ENCODE results near the gene KYNU. TPM values are rescaled to one million over a fixed set of nuclear protein-coding genes. Genes with fewer than 3 reads are reported as not detected.
"Not testable (repeated sequence)": the region's sequence is repeated elsewhere in the genome, so short reads cannot be mapped to it uniquely, and the experiment has no call there.

The KYNU gene
- total RNA-seq, 1 experiment from 2014 or later: 0.75 TPM

DNA sequence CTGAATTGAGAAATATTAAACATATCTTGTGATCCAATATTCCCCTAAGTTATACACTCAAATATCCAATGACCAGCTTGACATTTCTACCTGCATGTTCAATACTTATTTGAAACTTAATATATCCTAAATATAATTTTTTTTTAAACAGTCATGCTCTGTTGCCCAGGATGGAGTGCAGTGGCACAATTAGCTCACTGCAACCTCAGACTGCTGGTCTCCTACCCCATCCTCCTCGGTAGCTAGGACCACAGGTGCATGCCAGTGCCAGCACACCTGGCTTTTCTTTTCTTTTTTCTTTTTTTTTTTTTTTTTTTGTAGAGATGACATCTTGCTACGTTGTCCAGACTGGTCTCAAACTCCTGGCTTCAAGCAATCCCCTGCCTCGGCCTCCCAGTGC, 4.2 kb downstream of the KYNU start:
- Histone ChIP-seq H3K36me3 (ENCODE audit: insufficient read depth, low read length) (no peaks in the 10 kb centered on the region), H3K79me2 (ENCODE audit: low read length) (no peaks in the 10 kb centered on the region), H2AFZ (ENCODE audit: low read length) (no peak overlapping the region)

DNA sequence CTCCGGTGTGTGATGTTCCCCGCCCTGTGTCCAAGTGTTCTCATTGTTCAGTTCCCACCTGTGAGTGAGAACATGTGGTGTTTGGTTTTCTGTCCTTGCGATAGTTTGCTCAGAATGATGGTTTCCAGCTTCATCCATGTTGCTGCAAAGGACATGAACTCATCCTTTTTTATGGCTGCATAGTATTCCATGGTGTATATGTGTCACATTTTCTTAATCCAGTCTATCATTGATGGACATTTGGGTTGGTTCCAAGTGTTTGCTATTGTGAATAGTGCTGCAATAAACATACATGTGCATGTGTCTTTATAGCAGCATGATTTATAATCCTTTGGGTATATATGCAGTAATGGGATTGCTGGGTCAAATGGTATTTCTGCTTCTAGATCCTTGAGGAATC, 5.0 kb downstream of the KYNU start:
- not testable (repeated sequence) for H3K4me3 ChIP-seq (ENCODE audit: low read length); DNase-seq; H2AFZ ChIP-seq (ENCODE audit: low read length); H3K27me3 ChIP-seq (ENCODE audit: low read length); H4K20me1 ChIP-seq (ENCODE audit: insufficient read depth, low read depth, low read length); H3K9me3 ChIP-seq (ENCODE audit: low read length); H3K9me2 ChIP-seq (replicated peaks; ENCODE audit: insufficient read depth, low read length); H3K9ac ChIP-seq (ENCODE audit: low read length); H3K36me3 ChIP-seq (ENCODE audit: insufficient read depth, low read length); H3K4me2 ChIP-seq (ENCODE audit: low read depth, low read length, poor library complexity, severe bottlenecking); H3K79me2 ChIP-seq (ENCODE audit: low read length); H3K27ac ChIP-seq (ENCODE audit: low read length)
- peaks cover 18% of the 10 kb centered on the region for H3K4me1 ChIP-seq (ENCODE audit: low read length)

More for the DNA sequence above, 4.2 kb downstream of the KYNU start:
- no peaks in the 10 kb centered on the region for H3K27me3 ChIP-seq (ENCODE audit: low read length)
- no peak overlapping the region for H3K4me3 ChIP-seq (ENCODE audit: low read length)
- H3K9ac ChIP-seq (ENCODE audit: low read length): no peak overlapping the region
- no peaks in the 10 kb centered on the region for H3K9me2 ChIP-seq (replicated peaks; ENCODE audit: insufficient read depth, low read length)
- H3K4me1 ChIP-seq (ENCODE audit: low read length): peaks cover 27% of the 10 kb centered on the region
- no peaks in the 10 kb centered on the region for H3K9me3 ChIP-seq (ENCODE audit: low read length)
- no peak overlapping the region for H3K27ac ChIP-seq (ENCODE audit: low read length)
- no peak overlapping the region for H3K4me2 ChIP-seq (ENCODE audit: low read depth, low read length, poor library complexity, severe bottlenecking)
- DNase-seq: peak; percentile 9
- H4K20me1 ChIP-seq (ENCODE audit: insufficient read depth, low read depth, low read length): no peaks in the 10 kb centered on the region

DNA sequence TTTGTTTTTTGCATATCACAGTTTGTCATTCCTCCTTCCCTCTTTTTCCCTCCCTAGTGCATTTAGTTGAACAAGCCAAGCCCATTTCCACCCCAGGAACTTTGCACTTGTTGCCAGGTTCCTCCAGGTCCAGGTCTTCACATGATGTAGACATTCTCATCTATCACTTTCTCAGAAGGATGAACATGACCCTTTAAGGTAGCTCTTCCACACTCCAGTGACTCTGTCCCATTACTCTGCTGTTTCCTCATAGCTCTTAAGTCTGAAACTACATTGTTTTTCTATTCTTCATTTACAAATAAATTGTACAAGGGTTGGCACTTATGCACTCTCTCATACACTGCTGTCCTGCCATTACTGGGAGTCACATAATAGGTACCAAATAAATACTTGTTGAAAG, 6.1 kb downstream of the KYNU start:
- no peaks in the 10 kb centered on the region for H3K27me3 ChIP-seq (ENCODE audit: low read length)
- no peaks in the 10 kb centered on the region for H3K9me3 ChIP-seq (ENCODE audit: low read length)
- no peak overlapping the region for H2AFZ ChIP-seq (ENCODE audit: low read length)
- DNase-seq: no peak
- H3K4me3 ChIP-seq (ENCODE audit: low read length): no peak overlapping the region
- H3K36me3 ChIP-seq (ENCODE audit: insufficient read depth, low read length): no peaks in the 10 kb centered on the region
- no peak overlapping the region for H3K9ac ChIP-seq (ENCODE audit: low read length)
- no peaks in the 10 kb centered on the region for H3K9me2 ChIP-seq (replicated peaks; ENCODE audit: insufficient read depth, low read length)
- no peaks in the 10 kb centered on the region for H3K79me2 ChIP-seq (ENCODE audit: low read length)
- no peak overlapping the region for H3K4me2 ChIP-seq (ENCODE audit: low read depth, low read length, poor library complexity, severe bottlenecking)
- H3K4me1 ChIP-seq (ENCODE audit: low read length): peaks cover 8% of the 10 kb centered on the region
- H3K27ac ChIP-seq (ENCODE audit: low read length): no peak overlapping the region
- H4K20me1 ChIP-seq (ENCODE audit: insufficient read depth, low read depth, low read length): no peaks in the 10 kb centered on the region

DNA sequence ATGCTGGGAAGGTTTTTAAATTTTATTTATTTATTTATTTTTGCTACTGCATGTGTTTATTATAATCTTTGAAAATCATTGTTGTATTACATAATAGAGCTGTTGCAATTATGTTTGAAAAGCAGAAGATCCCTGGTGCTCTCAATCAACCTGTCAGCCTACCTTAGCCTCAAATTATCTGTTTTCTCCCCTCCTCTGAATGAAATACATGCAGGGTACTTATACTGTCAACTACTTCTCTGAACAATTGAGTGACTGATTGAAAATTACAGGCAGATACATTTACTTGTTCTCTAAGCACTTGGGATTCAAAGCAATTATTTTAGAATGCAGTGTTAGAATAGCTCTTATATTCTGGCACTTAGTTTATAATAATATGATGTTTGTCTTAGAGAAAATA, 8.1 kb downstream of the KYNU start:
- H3K9me2 ChIP-seq (replicated peaks; ENCODE audit: insufficient read depth, low read length): no peaks in the 10 kb centered on the region
- DNase-seq: no peak
- no peak overlapping the region for H3K4me3 ChIP-seq (ENCODE audit: low read length)
- no peaks in the 10 kb centered on the region for H4K20me1 ChIP-seq (ENCODE audit: insufficient read depth, low read depth, low read length)
- H3K36me3 ChIP-seq (ENCODE audit: insufficient read depth, low read length): no peaks in the 10 kb centered on the region
- no peak overlapping the region for H3K27ac ChIP-seq (ENCODE audit: low read length)
- H3K79me2 ChIP-seq (ENCODE audit: low read length): no peaks in the 10 kb centered on the region
- H3K9ac ChIP-seq (ENCODE audit: low read length): no peak overlapping the region
- H2AFZ ChIP-seq (ENCODE audit: low read length): no peak overlapping the region
- no peaks in the 10 kb centered on the region for H3K27me3 ChIP-seq (ENCODE audit: low read length)
- no peaks in the 10 kb centered on the region for H3K9me3 ChIP-seq (ENCODE audit: low read length)
- H3K4me1 ChIP-seq (ENCODE audit: low read length): no peaks in the 10 kb centered on the region
- H3K4me2 ChIP-seq (ENCODE audit: low read depth, low read length, poor library complexity, severe bottlenecking): no peak overlapping the region

DNA sequence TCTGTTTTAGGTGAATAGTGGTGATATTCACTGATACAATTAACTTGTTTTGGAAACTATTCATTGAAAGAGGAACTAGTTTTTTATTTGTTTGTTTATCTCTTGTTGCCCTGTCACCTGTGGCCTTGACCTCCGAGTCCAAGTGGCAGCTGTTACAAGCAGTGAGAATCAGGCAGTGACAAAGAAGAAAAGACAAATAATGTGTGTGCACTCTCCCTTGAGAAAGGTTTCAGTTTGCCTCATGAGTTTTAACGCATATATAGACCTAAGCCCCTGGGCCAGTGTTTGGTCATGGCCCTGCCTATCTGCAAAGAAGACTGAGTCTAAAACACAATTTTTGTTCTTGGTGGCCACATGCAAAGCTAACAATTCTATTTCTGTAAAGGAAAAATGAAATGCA, 15.3 kb downstream of the KYNU start:
- Histone ChIP-seq H3K4me1 (ENCODE audit: low read length) (no peaks in the 10 kb centered on the region), H3K36me3 (ENCODE audit: insufficient read depth, low read length) (no peaks in the 10 kb centered on the region), H3K9me3 (ENCODE audit: low read length) (no peaks in the 10 kb centered on the region), H2AFZ (ENCODE audit: low read length) (no peak overlapping the region), H3K4me3 (ENCODE audit: low read length) (no peak overlapping the region), H3K79me2 (ENCODE audit: low read length) (no peaks in the 10 kb centered on the region), H3K9me2 (replicated peaks; ENCODE audit: insufficient read depth, low read length) (no peaks in the 10 kb centered on the region), H3K4me2 (ENCODE audit: low read depth, low read length, poor library complexity, severe bottlenecking) (no peak overlapping the region), H3K9ac (ENCODE audit: low read length) (no peak overlapping the region), H3K27ac (ENCODE audit: low read length) (no peak overlapping the region), H3K27me3 (ENCODE audit: low read length) (no peaks in the 10 kb centered on the region), H4K20me1 (ENCODE audit: insufficient read depth, low read depth, low read length) (no peaks in the 10 kb centered on the region)
- DNase-seq: no peak

DNA sequence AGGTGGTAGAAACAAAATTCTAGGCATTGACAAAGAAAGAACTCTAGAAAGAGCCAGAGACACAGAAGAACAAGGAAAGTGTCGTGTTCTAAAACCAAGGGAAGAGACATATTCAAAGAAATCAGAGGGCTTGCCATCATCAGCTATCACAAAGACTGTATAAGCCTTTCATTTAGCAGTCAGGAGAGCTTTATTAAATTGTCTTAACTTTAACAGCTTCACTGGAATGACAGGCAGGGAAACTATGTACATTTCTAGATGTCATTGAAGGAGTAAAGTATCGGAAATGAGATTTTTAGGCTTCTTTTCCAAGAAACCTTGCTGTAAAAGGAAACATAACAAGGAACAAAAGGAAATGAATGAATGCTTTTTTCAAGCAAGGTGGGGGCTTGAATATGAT, 15.8 kb downstream of the KYNU start:
- Histone ChIP-seq H3K36me3 (ENCODE audit: insufficient read depth, low read length) (no peaks in the 10 kb centered on the region), H3K79me2 (ENCODE audit: low read length) (no peaks in the 10 kb centered on the region), H3K4me1 (ENCODE audit: low read length) (no peaks in the 10 kb centered on the region), H2AFZ (ENCODE audit: low read length) (no peak overlapping the region), H3K27me3 (ENCODE audit: low read length) (no peaks in the 10 kb centered on the region), H3K4me3 (ENCODE audit: low read length) (no peak overlapping the region), H3K9ac (ENCODE audit: low read length) (no peak overlapping the region), H3K4me2 (ENCODE audit: low read depth, low read length, poor library complexity, severe bottlenecking) (no peak overlapping the region), H3K27ac (ENCODE audit: low read length) (no peak overlapping the region), H3K9me3 (ENCODE audit: low read length) (no peaks in the 10 kb centered on the region), H3K9me2 (replicated peaks; ENCODE audit: insufficient read depth, low read length) (no peaks in the 10 kb centered on the region), H4K20me1 (ENCODE audit: insufficient read depth, low read depth, low read length) (no peaks in the 10 kb centered on the region)
- DNase-seq: no peak

DNA sequence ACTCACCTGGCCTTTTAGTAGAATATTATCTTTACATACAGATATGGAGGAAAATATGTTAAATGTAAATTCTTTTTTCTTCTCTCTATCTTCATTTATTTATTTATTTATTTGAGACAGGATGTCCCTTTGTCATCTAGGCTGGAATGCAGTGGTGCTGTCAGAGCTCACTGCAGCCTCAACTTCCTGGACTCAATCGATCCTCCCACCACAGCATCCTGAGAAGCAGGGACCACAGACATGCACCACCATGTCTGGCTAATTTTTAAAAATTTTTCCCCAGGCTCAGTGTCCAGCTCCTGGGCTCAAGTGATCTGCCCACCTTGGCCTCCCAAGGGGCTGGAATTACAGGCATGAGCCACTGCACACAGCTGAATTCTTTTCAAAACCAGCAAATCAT, 20.3 kb downstream of the KYNU start:
- no peak overlapping the region for H3K9ac ChIP-seq (ENCODE audit: low read length)
- H3K4me1 ChIP-seq (ENCODE audit: low read length): no peaks in the 10 kb centered on the region
- H3K36me3 ChIP-seq (ENCODE audit: insufficient read depth, low read length): no peaks in the 10 kb centered on the region
- H3K4me3 ChIP-seq (ENCODE audit: low read length): no peak overlapping the region
- H3K9me2 ChIP-seq (replicated peaks; ENCODE audit: insufficient read depth, low read length): no peaks in the 10 kb centered on the region
- H3K27me3 ChIP-seq (ENCODE audit: low read length): no peaks in the 10 kb centered on the region
- H3K9me3 ChIP-seq (ENCODE audit: low read length): no peaks in the 10 kb centered on the region
- no peaks in the 10 kb centered on the region for H4K20me1 ChIP-seq (ENCODE audit: insufficient read depth, low read depth, low read length)
- H3K27ac ChIP-seq (ENCODE audit: low read length): no peak overlapping the region
- no peak overlapping the region for H2AFZ ChIP-seq (ENCODE audit: low read length)
- no peaks in the 10 kb centered on the region for H3K79me2 ChIP-seq (ENCODE audit: low read length)
- H3K4me2 ChIP-seq (ENCODE audit: low read depth, low read length, poor library complexity, severe bottlenecking): no peak overlapping the region
- no peak for DNase-seq

DNA sequence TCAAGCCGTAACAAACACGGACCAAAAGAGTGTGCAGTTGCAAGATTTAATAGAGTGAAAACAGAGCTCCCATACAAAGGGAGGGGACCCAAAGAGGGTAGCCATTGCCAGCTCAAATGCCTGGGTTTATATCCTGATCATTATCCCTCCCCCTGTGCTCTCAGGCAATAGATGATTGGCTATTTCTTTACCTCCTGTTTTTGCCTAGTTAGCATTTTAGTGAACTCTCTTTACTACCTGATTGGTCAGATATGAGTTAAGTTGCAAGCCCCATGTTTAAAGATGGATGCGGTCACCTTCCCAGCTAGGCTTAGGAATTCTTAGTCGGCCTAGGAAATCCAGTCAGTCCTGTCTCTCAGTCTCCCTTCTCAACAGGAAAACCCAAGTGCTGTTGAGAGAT, 22.9 kb downstream of the KYNU start:
- not testable (repeated sequence) for H3K79me2 ChIP-seq (ENCODE audit: low read length); H3K4me1 ChIP-seq (ENCODE audit: low read length); H3K4me2 ChIP-seq (ENCODE audit: low read depth, low read length, poor library complexity, severe bottlenecking); H3K9me2 ChIP-seq (replicated peaks; ENCODE audit: insufficient read depth, low read length); H3K9me3 ChIP-seq (ENCODE audit: low read length); H4K20me1 ChIP-seq (ENCODE audit: insufficient read depth, low read depth, low read length); H3K27me3 ChIP-seq (ENCODE audit: low read length); H3K9ac ChIP-seq (ENCODE audit: low read length); H2AFZ ChIP-seq (ENCODE audit: low read length); DNase-seq; H3K27ac ChIP-seq (ENCODE audit: low read length); H3K4me3 ChIP-seq (ENCODE audit: low read length); H3K36me3 ChIP-seq (ENCODE audit: insufficient read depth, low read length)

DNA sequence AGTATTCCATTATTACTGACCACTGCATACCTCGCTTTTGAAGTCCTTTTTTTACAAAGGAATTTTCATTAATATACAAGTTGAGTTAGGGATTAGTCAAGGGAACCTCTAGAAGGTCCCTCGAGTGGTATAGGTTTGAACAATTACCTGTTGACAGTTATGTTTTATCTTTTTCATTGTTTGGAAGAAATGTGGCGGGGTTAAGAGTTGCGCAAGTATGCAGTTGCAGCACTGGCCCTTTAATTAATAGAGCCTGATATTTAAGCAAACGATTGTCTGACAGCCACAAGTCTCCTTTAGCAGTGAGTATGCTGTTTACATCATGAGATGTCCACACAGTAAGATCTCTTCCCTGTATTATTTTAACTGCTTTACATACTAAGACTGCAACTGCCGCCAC, 24.3 kb downstream of the KYNU start:
- no peak for DNase-seq
- H3K4me2 ChIP-seq (ENCODE audit: low read depth, low read length, poor library complexity, severe bottlenecking): no peak overlapping the region

More for the DNA sequence above, 24.3 kb downstream of the KYNU start:
- Histone ChIP-seq H3K4me1 (ENCODE audit: low read length) (no peaks in the 10 kb centered on the region), H3K27ac (ENCODE audit: low read length) (no peak overlapping the region), H3K79me2 (ENCODE audit: low read length) (no peaks in the 10 kb centered on the region), H3K36me3 (ENCODE audit: insufficient read depth, low read length) (no peaks in the 10 kb centered on the region), H3K9ac (ENCODE audit: low read length) (no peak overlapping the region), H2AFZ (ENCODE audit: low read length) (no peak overlapping the region), H3K9me3 (ENCODE audit: low read length) (no peaks in the 10 kb centered on the region), H3K9me2 (replicated peaks; ENCODE audit: insufficient read depth, low read length) (no peaks in the 10 kb centered on the region), H3K4me3 (ENCODE audit: low read length) (no peak overlapping the region), H3K27me3 (ENCODE audit: low read length) (no peaks in the 10 kb centered on the region), H4K20me1 (ENCODE audit: insufficient read depth, low read depth, low read length) (no peaks in the 10 kb centered on the region)
